Testis (tissue), 2 donors: ENCODE results near the gene TCF12.

Source experiments
- POLR2A ChIP-seq: fragments of 450-650 bp; IDR thresholded peaks from one replicate; pipeline ENCODE4 v1.6.1; 2017; ENCODE audit warnings: antibody characterized with exemption, mild to moderate bottlenecking, moderate library complexity
- TF ChIP-seq, protein P1 (sequence below), 3 experiments: fragments of 450-650 bp in 2 of 3; fragments of 200-600 bp in 1 of 3; sonication (generic) in 1 of 3; IDR thresholded peaks; one replicate each; pipeline ENCODE4 v1.5.1; 2016 to 2019; ENCODE audit warnings: antibody characterized with exemption in 3 of 3, mild to moderate bottlenecking in 2 of 3, moderate library complexity in 1 of 3

DNA sequence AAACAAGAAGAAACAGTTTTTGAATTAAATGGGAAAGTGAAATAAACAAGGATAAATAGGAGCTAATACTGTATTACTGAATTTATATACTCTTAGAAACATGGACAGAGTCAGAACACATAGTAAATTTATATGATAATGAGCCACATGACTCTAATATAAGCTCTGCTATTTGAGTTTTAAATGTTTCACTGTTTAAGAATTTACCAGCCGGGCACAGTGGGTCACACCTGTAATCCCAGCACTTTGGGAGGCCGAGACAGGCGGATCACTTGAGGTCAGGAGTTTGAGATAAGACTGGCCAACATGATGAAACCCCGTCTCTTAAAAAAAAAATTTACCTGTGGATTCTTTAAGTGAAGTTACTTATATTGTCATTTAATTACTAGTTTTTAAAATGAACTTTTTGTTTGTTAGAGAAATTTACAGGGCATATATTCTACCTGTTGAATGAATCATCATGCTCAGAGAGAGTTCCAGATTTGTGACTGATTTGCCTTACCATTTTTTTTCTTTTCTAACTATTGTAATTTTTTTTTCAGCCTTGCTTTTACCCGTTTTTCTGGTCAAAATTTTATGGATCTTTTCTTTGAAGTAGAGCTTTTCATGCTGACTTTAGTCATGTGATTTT, 125.7 kb downstream of the TCF12 start:
- TF ChIP-seq, protein P1, sequence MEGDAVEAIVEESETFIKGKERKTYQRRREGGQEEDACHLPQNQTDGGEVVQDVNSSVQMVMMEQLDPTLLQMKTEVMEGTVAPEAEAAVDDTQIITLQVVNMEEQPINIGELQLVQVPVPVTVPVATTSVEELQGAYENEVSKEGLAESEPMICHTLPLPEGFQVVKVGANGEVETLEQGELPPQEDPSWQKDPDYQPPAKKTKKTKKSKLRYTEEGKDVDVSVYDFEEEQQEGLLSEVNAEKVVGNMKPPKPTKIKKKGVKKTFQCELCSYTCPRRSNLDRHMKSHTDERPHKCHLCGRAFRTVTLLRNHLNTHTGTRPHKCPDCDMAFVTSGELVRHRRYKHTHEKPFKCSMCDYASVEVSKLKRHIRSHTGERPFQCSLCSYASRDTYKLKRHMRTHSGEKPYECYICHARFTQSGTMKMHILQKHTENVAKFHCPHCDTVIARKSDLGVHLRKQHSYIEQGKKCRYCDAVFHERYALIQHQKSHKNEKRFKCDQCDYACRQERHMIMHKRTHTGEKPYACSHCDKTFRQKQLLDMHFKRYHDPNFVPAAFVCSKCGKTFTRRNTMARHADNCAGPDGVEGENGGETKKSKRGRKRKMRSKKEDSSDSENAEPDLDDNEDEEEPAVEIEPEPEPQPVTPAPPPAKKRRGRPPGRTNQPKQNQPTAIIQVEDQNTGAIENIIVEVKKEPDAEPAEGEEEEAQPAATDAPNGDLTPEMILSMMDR (IDR thresholded peaks at IDR 0.05): no peak
- no peak for TF ChIP-seq POLR2A
